Skin of body (tissue), 2 donors: Measurements from ENCODE around the gene CARNS1. TPM values are rescaled to one million over a fixed set of nuclear protein-coding genes. Genes with fewer than 3 reads are reported as not detected.

ENCODE experiments used
- DNase-seq: peaks from one replicate; lab custom pipeline; 2025; lab: John Stamatoyannopoulos, UW
- total RNA-seq: library from RNA; depleted of rRNA; stranded (reverse); fragments of >200 nt; gene quantifications from one replicate; pipeline ENCODE4 v1.2.3, GENCODE V29; 2014

The CARNS1 gene
- total RNA-seq, 1 donor from 2014 or later: 3.8 TPM

- no peak for DNase-seq
Measured at GRCh38 chr11:67409261-67409666, 6.2 kb upstream of the CARNS1 start.

- DNase-seq: no peak
Measured at GRCh38 chr11:67409781-67410368, 5.6 kb upstream of the CARNS1 start.

GRCh38 chr11:67410369-67410831 lies 5.1 kb upstream of the CARNS1 start:
- no peak for DNase-seq

GRCh38 chr11:67410984-67411784 lies 4.3 kb upstream of the CARNS1 start:
- DNase-seq: no peak

- no peak for DNase-seq
Measured at GRCh38 chr11:67411785-67412152, 3.7 kb upstream of the CARNS1 start.

GRCh38 chr11:67412495-67413179 lies 2.8 kb upstream of the CARNS1 start:
- DNase-seq: no peak

GRCh38 chr11:67413266-67413849 lies 2.1 kb upstream of the CARNS1 start:
- DNase-seq: no peak

GRCh38 chr11:67416416-67417335 lies 1.2 kb downstream of the CARNS1 start:
- DNase-seq: no peak

GRCh38 chr11:67417425-67417824 lies 1.9 kb downstream of the CARNS1 start:
- DNase-seq: no peak

GRCh38 chr11:67418476-67419281 lies 3.2 kb downstream of the CARNS1 start:
- no peak for DNase-seq

- no peak for DNase-seq
Measured at GRCh38 chr11:67419325-67420049, 4.0 kb downstream of the CARNS1 start.

- no peak for DNase-seq
Measured at GRCh38 chr11:67420147-67420645, 4.7 kb downstream of the CARNS1 start.

GRCh38 chr11:67420646-67421429 lies 5.4 kb downstream of the CARNS1 start:
- DNase-seq: peak; percentile 78

- no peak for DNase-seq
Measured at GRCh38 chr11:67421430-67422031, 6.1 kb downstream of the CARNS1 start.

GRCh38 chr11:67422891-67423290 lies 7.4 kb downstream of the CARNS1 start:
- no peak for DNase-seq

- no peak for DNase-seq
Measured at GRCh38 chr11:67423466-67423865, 8.0 kb downstream of the CARNS1 start.

GRCh38 chr11:67423891-67424613 lies 8.6 kb downstream of the CARNS1 start:
- no peak for DNase-seq
